ENCODE measurements around the gene AXIN1. TPM values are rescaled to one million over a fixed set of nuclear protein-coding genes. Genes with fewer than 3 reads are reported as not detected.

The AXIN1 gene, protein sequence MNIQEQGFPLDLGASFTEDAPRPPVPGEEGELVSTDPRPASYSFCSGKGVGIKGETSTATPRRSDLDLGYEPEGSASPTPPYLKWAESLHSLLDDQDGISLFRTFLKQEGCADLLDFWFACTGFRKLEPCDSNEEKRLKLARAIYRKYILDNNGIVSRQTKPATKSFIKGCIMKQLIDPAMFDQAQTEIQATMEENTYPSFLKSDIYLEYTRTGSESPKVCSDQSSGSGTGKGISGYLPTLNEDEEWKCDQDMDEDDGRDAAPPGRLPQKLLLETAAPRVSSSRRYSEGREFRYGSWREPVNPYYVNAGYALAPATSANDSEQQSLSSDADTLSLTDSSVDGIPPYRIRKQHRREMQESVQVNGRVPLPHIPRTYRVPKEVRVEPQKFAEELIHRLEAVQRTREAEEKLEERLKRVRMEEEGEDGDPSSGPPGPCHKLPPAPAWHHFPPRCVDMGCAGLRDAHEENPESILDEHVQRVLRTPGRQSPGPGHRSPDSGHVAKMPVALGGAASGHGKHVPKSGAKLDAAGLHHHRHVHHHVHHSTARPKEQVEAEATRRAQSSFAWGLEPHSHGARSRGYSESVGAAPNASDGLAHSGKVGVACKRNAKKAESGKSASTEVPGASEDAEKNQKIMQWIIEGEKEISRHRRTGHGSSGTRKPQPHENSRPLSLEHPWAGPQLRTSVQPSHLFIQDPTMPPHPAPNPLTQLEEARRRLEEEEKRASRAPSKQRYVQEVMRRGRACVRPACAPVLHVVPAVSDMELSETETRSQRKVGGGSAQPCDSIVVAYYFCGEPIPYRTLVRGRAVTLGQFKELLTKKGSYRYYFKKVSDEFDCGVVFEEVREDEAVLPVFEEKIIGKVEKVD
- total RNA-seq = 10 to 100 TPM; 37.9 to 45.7 (median 40.6) TPM

DNA sequence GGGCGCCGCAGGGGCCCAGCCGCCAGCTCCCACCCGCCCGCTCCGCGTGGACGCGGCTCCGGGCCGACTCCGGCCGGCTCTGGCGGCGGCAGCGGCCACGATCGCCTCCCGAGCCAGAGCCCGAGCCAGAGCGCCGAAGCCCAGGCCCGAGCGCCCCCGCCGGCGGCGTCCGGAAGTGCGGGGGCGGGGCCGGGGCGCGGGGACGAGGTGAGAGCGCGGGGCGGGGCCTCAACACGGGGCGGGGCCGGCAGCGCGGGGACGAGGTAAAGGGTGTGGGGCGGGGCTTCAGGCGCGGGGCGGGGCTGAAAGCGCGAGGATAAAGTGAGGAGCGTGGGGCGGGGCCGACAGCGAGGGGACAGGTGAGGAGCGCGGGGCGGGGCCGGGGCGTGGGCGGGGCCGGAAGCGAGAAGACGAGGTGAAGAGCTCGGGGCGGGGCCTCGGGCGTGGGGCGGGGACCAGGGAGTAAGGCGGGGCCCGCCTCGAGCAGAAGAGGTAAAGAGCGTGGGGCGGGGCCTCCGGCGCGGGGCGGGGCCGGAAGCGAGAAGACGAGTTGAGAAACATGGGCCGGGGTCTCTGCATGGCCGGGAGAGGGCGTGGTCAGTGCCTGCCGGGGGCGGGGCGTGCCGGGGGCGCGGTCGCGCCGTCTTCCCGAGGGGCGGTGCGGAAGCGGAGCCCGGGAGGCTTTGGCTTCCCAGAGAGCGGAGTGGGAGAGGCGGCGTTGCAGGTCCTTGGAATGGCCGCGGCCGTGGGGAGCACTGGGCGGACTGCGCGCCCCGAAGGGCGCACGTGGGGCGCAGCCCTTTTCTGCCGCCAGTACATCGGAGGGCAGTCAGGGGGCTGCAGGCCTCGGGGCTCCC lies at the start of gene AXIN1:
AXIN1 (minus strand) TSS at position 177 of the 857 bp plus-strand sequence. CDS start 5,698 bp downstream, outside the sequence.
- peak; percentile 100 for DNase-seq (ENCODE audit: low spot score in 2 of 2)
- WGBS, 2 donors = 2% methylated on average over 63 to 72 of the region's 113 CpGs
- H3K4me3 ChIP-seq (ENCODE audit: low read depth, poor library complexity, severe bottlenecking) = peak within 1 kb of the TSS; percentile 43
- TF ChIP-seq POLR2A (IDR thresholded peaks at IDR 0.05) = no peak
- TF ChIP-seq, protein P1, sequence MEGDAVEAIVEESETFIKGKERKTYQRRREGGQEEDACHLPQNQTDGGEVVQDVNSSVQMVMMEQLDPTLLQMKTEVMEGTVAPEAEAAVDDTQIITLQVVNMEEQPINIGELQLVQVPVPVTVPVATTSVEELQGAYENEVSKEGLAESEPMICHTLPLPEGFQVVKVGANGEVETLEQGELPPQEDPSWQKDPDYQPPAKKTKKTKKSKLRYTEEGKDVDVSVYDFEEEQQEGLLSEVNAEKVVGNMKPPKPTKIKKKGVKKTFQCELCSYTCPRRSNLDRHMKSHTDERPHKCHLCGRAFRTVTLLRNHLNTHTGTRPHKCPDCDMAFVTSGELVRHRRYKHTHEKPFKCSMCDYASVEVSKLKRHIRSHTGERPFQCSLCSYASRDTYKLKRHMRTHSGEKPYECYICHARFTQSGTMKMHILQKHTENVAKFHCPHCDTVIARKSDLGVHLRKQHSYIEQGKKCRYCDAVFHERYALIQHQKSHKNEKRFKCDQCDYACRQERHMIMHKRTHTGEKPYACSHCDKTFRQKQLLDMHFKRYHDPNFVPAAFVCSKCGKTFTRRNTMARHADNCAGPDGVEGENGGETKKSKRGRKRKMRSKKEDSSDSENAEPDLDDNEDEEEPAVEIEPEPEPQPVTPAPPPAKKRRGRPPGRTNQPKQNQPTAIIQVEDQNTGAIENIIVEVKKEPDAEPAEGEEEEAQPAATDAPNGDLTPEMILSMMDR (IDR thresholded peaks at IDR 0.05) = no peak
- intact Hi-C loops (cut with DNase I; ENCODE audit: low total_unique reads) = no loop called here

DNA sequence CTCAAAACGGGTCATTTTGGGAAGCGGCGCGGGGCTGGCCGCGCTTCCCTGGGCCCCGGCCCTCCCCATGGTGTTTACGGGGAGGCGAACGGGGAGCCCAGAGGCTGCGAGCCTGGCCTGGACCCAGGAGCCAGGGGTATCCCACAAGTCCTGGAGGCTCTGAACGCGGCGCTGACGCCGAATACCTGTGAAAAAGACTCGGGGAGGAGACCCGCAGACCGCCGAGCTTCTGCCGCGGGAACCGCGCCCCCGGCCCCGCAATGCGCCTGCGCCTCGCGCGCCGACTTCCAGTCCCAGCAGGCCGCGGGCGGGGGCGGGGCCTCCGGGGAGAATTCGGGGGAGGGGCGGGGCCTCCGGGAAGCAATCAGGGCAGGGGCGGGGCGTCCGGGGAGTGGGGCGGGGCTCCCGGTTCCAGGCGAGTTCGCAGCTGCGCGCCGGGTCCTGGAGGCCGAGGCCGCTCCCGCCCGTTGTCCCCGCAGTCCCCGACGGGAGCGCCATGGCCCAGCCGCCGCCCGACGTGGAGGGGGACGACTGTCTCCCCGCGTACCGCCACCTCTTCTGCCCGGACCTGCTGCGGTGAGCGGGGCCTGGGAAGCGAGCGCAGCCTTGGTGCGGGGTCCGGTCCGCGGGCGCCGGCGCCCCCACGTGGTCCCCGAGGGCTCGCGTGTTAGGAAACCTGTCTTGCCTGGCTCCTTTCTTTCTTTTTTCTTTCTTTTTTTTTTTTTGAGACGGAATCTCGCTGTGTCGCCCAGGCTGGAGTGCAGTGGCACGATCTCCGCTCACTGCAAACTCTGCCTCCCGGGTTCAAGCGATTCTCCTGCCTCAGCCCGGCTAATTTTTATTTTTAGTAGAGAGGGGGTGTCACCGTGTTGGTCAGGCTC lies 49.2 kb upstream of the AXIN1 start, which contains the start of gene DECR2:
DECR2 (plus strand) TSS at position 418 of the 881 bp plus-strand sequence; CDS start at position 497, 79 bp downstream.
- peak in 1 of 2 donors; percentile 65 for TF ChIP-seq POLR2A (IDR thresholded peaks at IDR 0.05)
- TF ChIP-seq, protein P1 (IDR thresholded peaks at IDR 0.05) = no peak
- 1 to 2% methylated on average over 43 to 44 of the region's 91 CpGs for WGBS, 2 donors
- H3K4me3 ChIP-seq (ENCODE audit: low read depth, poor library complexity, severe bottlenecking) = peak within 1 kb of the TSS; percentile 77
- peak; percentile 93 to 99 for DNase-seq (ENCODE audit: low spot score in 2 of 2)
- intact Hi-C loops (cut with DNase I; ENCODE audit: low total_unique reads) = no loop called here

GRCh38 chr16:400061-400591 lies 47.6 kb upstream of the AXIN1 start:
- intact Hi-C loops (cut with DNase I; ENCODE audit: low total_unique reads) = no loop called here
- TF ChIP-seq POLR2A (IDR thresholded peaks at IDR 0.05) = no peak
- TF ChIP-seq, protein P1 (IDR thresholded peaks at IDR 0.05) = no peak
- H3K4me3 ChIP-seq (ENCODE audit: low read depth, poor library complexity, severe bottlenecking) = peak overlapping the region; percentile 77
- no peak for DNase-seq (ENCODE audit: low spot score in 2 of 2)
- 57 to 72% methylated on average over 6 to 10 of the region's 10 CpGs for WGBS, 2 donors

- 79 to 88% methylated on average over 13 to 22 of the region's 22 CpGs for WGBS, 2 donors
- DNase-seq (ENCODE audit: low spot score in 2 of 2) = no peak
- no peak overlapping the region for H3K4me3 ChIP-seq (ENCODE audit: low read depth, poor library complexity, severe bottlenecking)
- TF ChIP-seq POLR2A (IDR thresholded peaks at IDR 0.05) = no peak
- TF ChIP-seq, protein P1 (IDR thresholded peaks at IDR 0.05) = no peak
- intact Hi-C loops (cut with DNase I; ENCODE audit: low total_unique reads) = no loop called here
Measured at GRCh38 chr16:399340-400019, 47.0 kb upstream of the AXIN1 start.
